Stimulated activated naive CD8-positive, alpha-beta T cell treated with anti-CD3 and anti-CD28 coated beads, Interleukin-15, Interleukin-2, amounts not matched to agents 100 ng/mL and 50 ng/mL, for 24 hours (primary cell): ENCODE results near the gene IMMP2L.

ENCODE experiments used
- H3K27ac Mint-ChIP-seq: one replicate; pipeline ENCODE4 v1.8.0; 2021; ENCODE audit warnings: mild to moderate bottlenecking, mixed read lengths
- H3K27me3 Mint-ChIP-seq: one replicate; pipeline ENCODE4 v1.8.0; 2021; ENCODE audit warnings: mixed read lengths
- H3K36me3 Mint-ChIP-seq: one replicate; pipeline ENCODE4 v1.8.0; 2021; ENCODE audit warnings: low read depth, mixed read lengths
- H3K4me1 Mint-ChIP-seq: one replicate; pipeline ENCODE4 v1.8.0; 2021; ENCODE audit warnings: low read depth, mixed read lengths
- H3K4me3 Mint-ChIP-seq: one replicate; pipeline ENCODE4 v1.8.0; 2021; ENCODE audit warnings: mild to moderate bottlenecking, mixed read lengths
- H3K9me3 Mint-ChIP-seq: one replicate; pipeline ENCODE4 v1.8.0; 2021; ENCODE audit warnings: mixed read lengths

IMMP2L gene

GRCh38 chr7:111180338-111180737 lies 382.0 kb downstream of the IMMP2L start:
- Mint-ChIP-seq H3K4me3 (no peak overlapping the region), H3K36me3 (peaks cover 10% of the 10 kb centered on the region), H3K9me3 (peaks cover 4% of the 10 kb centered on the region), H3K4me1 (peaks cover 14% of the 10 kb centered on the region), H3K27me3 (no peaks in the 10 kb centered on the region), H3K27ac (no peak overlapping the region)

- peaks cover 4% of the 10 kb centered on the region for H3K9me3 Mint-ChIP-seq
- H3K27ac Mint-ChIP-seq = no peak overlapping the region
- H3K36me3 Mint-ChIP-seq = peaks cover 4% of the 10 kb centered on the region
- H3K4me1 Mint-ChIP-seq = peaks cover 14% of the 10 kb centered on the region
- no peak overlapping the region for H3K4me3 Mint-ChIP-seq
- H3K27me3 Mint-ChIP-seq = no peaks in the 10 kb centered on the region
Observed at GRCh38 chr7:111175908-111176441, 386.3 kb downstream of the IMMP2L start.

GRCh38 chr7:111174510-111174909 lies 387.8 kb downstream of the IMMP2L start:
- no peak overlapping the region for H3K27ac Mint-ChIP-seq

GRCh38 chr7:111173990-111174389 lies 388.3 kb downstream of the IMMP2L start:
- no peak overlapping the region for H3K4me3 Mint-ChIP-seq
- peaks cover 4% of the 10 kb centered on the region for H3K9me3 Mint-ChIP-seq
- H3K27ac Mint-ChIP-seq = no peak overlapping the region
- peaks cover 10% of the 10 kb centered on the region for H3K4me1 Mint-ChIP-seq
- no peaks in the 10 kb centered on the region for H3K27me3 Mint-ChIP-seq
- H3K36me3 Mint-ChIP-seq = peaks cover 4% of the 10 kb centered on the region

More at GRCh38 chr7:111174510-111174909, 387.8 kb downstream of the IMMP2L start:
- Mint-ChIP-seq H3K36me3 (peaks cover 4% of the 10 kb centered on the region), H3K27me3 (no peaks in the 10 kb centered on the region), H3K4me1 (peaks cover 10% of the 10 kb centered on the region), H3K4me3 (no peak overlapping the region), H3K9me3 (peaks cover 4% of the 10 kb centered on the region)

GRCh38 chr7:111173528-111173927 lies 388.8 kb downstream of the IMMP2L start:
- Mint-ChIP-seq H3K27me3 (no peaks in the 10 kb centered on the region), H3K9me3 (peaks cover under 1% of the 10 kb centered on the region), H3K27ac (no peak overlapping the region), H3K4me1 (peaks cover 10% of the 10 kb centered on the region), H3K4me3 (no peak overlapping the region), H3K36me3 (peaks cover under 1% of the 10 kb centered on the region)

- no peaks in the 10 kb centered on the region for H3K9me3 Mint-ChIP-seq
- H3K27ac Mint-ChIP-seq = no peak overlapping the region
- H3K27me3 Mint-ChIP-seq = no peaks in the 10 kb centered on the region
- peaks cover 10% of the 10 kb centered on the region for H3K4me1 Mint-ChIP-seq
- no peaks in the 10 kb centered on the region for H3K36me3 Mint-ChIP-seq
- no peak overlapping the region for H3K4me3 Mint-ChIP-seq
Observed at GRCh38 chr7:111172564-111173257, 389.6 kb downstream of the IMMP2L start.

- no peaks in the 10 kb centered on the region for H3K4me1 Mint-ChIP-seq
- H3K27me3 Mint-ChIP-seq = no peaks in the 10 kb centered on the region
- H3K9me3 Mint-ChIP-seq = no peaks in the 10 kb centered on the region
- H3K36me3 Mint-ChIP-seq = no peaks in the 10 kb centered on the region
- no peak overlapping the region for H3K4me3 Mint-ChIP-seq
- no peak overlapping the region for H3K27ac Mint-ChIP-seq
Observed at GRCh38 chr7:111168182-111168581, 394.1 kb downstream of the IMMP2L start.

GRCh38 chr7:111164442-111164841 lies 397.9 kb downstream of the IMMP2L start:
- Mint-ChIP-seq H3K27me3 (no peaks in the 10 kb centered on the region), H3K4me1 (no peaks in the 10 kb centered on the region), H3K4me3 (no peak overlapping the region), H3K27ac (no peak overlapping the region), H3K9me3 (no peaks in the 10 kb centered on the region), H3K36me3 (no peaks in the 10 kb centered on the region)

GRCh38 chr7:111162692-111163091 lies 399.6 kb downstream of the IMMP2L start:
- Mint-ChIP-seq H3K27me3 (no peaks in the 10 kb centered on the region), H3K9me3 (no peaks in the 10 kb centered on the region), H3K4me3 (no peak overlapping the region), H3K4me1 (no peaks in the 10 kb centered on the region), H3K27ac (no peak overlapping the region), H3K36me3 (no peaks in the 10 kb centered on the region)

- Mint-ChIP-seq H3K27me3 (no peaks in the 10 kb centered on the region), H3K4me1 (no peaks in the 10 kb centered on the region), H3K27ac (no peak overlapping the region), H3K36me3 (no peaks in the 10 kb centered on the region), H3K4me3 (no peak overlapping the region), H3K9me3 (no peaks in the 10 kb centered on the region)
Observed at GRCh38 chr7:111160297-111160696, 402.0 kb downstream of the IMMP2L start.

GRCh38 chr7:111159426-111159825 lies 402.9 kb downstream of the IMMP2L start:
- no peak overlapping the region for H3K27ac Mint-ChIP-seq
- no peaks in the 10 kb centered on the region for H3K27me3 Mint-ChIP-seq
- H3K4me1 Mint-ChIP-seq = no peaks in the 10 kb centered on the region
- no peaks in the 10 kb centered on the region for H3K9me3 Mint-ChIP-seq
- no peak overlapping the region for H3K4me3 Mint-ChIP-seq
- no peaks in the 10 kb centered on the region for H3K36me3 Mint-ChIP-seq

- Mint-ChIP-seq H3K27me3 (no peaks in the 10 kb centered on the region), H3K9me3 (no peaks in the 10 kb centered on the region), H3K27ac (no peak overlapping the region), H3K4me3 (no peak overlapping the region), H3K4me1 (no peaks in the 10 kb centered on the region), H3K36me3 (no peaks in the 10 kb centered on the region)
Observed at GRCh38 chr7:111150709-111151108, 411.6 kb downstream of the IMMP2L start.

GRCh38 chr7:111147708-111148533 lies 414.4 kb downstream of the IMMP2L start:
- Mint-ChIP-seq H3K4me1 (no peaks in the 10 kb centered on the region), H3K27ac (no peak overlapping the region), H3K27me3 (no peaks in the 10 kb centered on the region), H3K4me3 (no peak overlapping the region), H3K36me3 (no peaks in the 10 kb centered on the region), H3K9me3 (no peaks in the 10 kb centered on the region)

- H3K9me3 Mint-ChIP-seq = no peaks in the 10 kb centered on the region
- no peaks in the 10 kb centered on the region for H3K36me3 Mint-ChIP-seq
- H3K4me1 Mint-ChIP-seq = peaks cover 4% of the 10 kb centered on the region
- no peak overlapping the region for H3K27ac Mint-ChIP-seq
- no peaks in the 10 kb centered on the region for H3K27me3 Mint-ChIP-seq
- H3K4me3 Mint-ChIP-seq = no peak overlapping the region
Observed at GRCh38 chr7:111146136-111146535, 416.2 kb downstream of the IMMP2L start.

GRCh38 chr7:111145472-111145871 lies 416.8 kb downstream of the IMMP2L start:
- no peaks in the 10 kb centered on the region for H3K9me3 Mint-ChIP-seq
- H3K4me3 Mint-ChIP-seq = no peak overlapping the region
- no peak overlapping the region for H3K27ac Mint-ChIP-seq
- peaks cover 10% of the 10 kb centered on the region for H3K4me1 Mint-ChIP-seq
- H3K36me3 Mint-ChIP-seq = no peaks in the 10 kb centered on the region
- no peaks in the 10 kb centered on the region for H3K27me3 Mint-ChIP-seq
